ENCODE measurements around the gene ELF3. TPM values are rescaled to one million over a fixed set of nuclear protein-coding genes. Genes with fewer than 3 reads are reported as not detected.

The ELF3 gene
- total and polyA plus RNA-seq, 2 of the 8 experiments (the other 6 are each of a cell fraction or from before 2014, with no cell fraction given) = 17.3 to 25.0 TPM

- no peak for TF ChIP-seq KDM4A (IDR thresholded peaks at IDR 0.05; ENCODE audit: low read depth, low read length, severe bottlenecking)
- no peak for TF ChIP-seq TBP (IDR thresholded peaks at IDR 0.05; ENCODE audit: low read depth, low read length)
- no peak for TF ChIP-seq SIN3A (conservative IDR thresholded peaks at IDR 0.05 in 1 of 2, IDR thresholded peaks at IDR 0.05 in 1 of 2; ENCODE audit: low read depth in 1 of 2, low read length in 2 of 2)
- no peak for TF ChIP-seq SP1 (IDR thresholded peaks at IDR 0.05; ENCODE audit: low read depth, low read length)
Measured at GRCh38 chr1:201966171-201966570, 44.2 kb upstream of the ELF3 start (continued).
